ENCODE measurements around the gene SRSF5. TPM values are rescaled to one million over a fixed set of nuclear protein-coding genes. Genes with fewer than 3 reads are reported as not detected.
"Not testable (repeated sequence)": the region's sequence is repeated elsewhere in the genome, so short reads cannot be mapped to it uniquely, and the experiment has no call there.

Gene SRSF5
- total RNA-seq, 1 experiment from 2014 or later, result 389 TPM

GRCh38 chr14:69736405-69736804, 30.5 kb upstream of the SRSF5 start:
- H3K4ac ChIP-seq (ENCODE audit: low read depth, low read length); H2BK15ac ChIP-seq (ENCODE audit: low read depth, low read length); H2AK5ac ChIP-seq (ENCODE audit: insufficient read length, low read length); H3K4me3 Mint-ChIP-seq; H3K79me1 ChIP-seq (ENCODE audit: insufficient read depth, low read depth, low read length, poor library complexity, severe bottlenecking); H2BK20ac ChIP-seq (ENCODE audit: low read depth, low read length, poor library complexity, severe bottlenecking); H2BK12ac ChIP-seq (ENCODE audit: insufficient read length, low read depth, low read length); H3K79me2 ChIP-seq (ENCODE audit: insufficient read depth, low read length); H3K27me3 ChIP-seq (ENCODE audit: insufficient read depth, low read length); H4K5ac ChIP-seq (ENCODE audit: insufficient read length, low read depth, low read length); H4K20me1 ChIP-seq (ENCODE audit: control insufficient read depth, insufficient read depth, insufficient read length); H3K23me2 ChIP-seq (ENCODE audit: insufficient read length, low read depth, low read length, poor library complexity, severe bottlenecking); H2AFZ ChIP-seq (ENCODE audit: low read length); H3T11ph ChIP-seq (ENCODE audit: low read length); H3K9me3 ChIP-seq (ENCODE audit: control insufficient read depth, low read depth, low read length); H3K36me3 Mint-ChIP-seq (ENCODE audit: insufficient read depth in 1 of 3, low read depth in 3 of 3); H3K14ac ChIP-seq (ENCODE audit: insufficient read depth, low read length); H3K27ac Mint-ChIP-seq; H4K91ac ChIP-seq (ENCODE audit: insufficient read length, low read depth, low read length); H3K27me3 Mint-ChIP-seq (ENCODE audit: low read depth); H3K23ac ChIP-seq (ENCODE audit: insufficient read length, low read depth, low read length); H2BK5ac ChIP-seq (ENCODE audit: insufficient read length, low read length); H3K4me1 ChIP-seq (ENCODE audit: insufficient read depth, low read length); H2BK120ac ChIP-seq (ENCODE audit: low read depth, low read length, poor library complexity, severe bottlenecking); H4K8ac ChIP-seq (replicated peaks; ENCODE audit: insufficient read length, low read depth, low read length); H3K9ac ChIP-seq (ENCODE audit: extremely low read depth, insufficient read length, low read length); H3K4me2 ChIP-seq (ENCODE audit: insufficient read depth, insufficient read length, low read length); H3K18ac ChIP-seq (ENCODE audit: insufficient read length, low read depth, low read length); DNase-seq; H3K27ac ChIP-seq (ENCODE audit: insufficient read length, low read depth, low read length); H3K56ac ChIP-seq (ENCODE audit: insufficient read length, low read depth, low read length): not testable (repeated sequence)
- Mint-ChIP-seq H3K9me3 (peaks cover 7 to 12% of the 10 kb centered on the region in 2 experiments), H3K4me1 (peaks cover 12 to 13% of the 10 kb centered on the region in 2 experiments)
- WGBS (ENCODE audit: extremely low coverage, insufficient read length, low lambda C conversion rate), result no CpG with 5 or more reads among the region's 4 CpGs
